Prostate gland (tissue), 2 donors: ENCODE data around the gene SMC4. TPM values are rescaled to one million over a fixed set of nuclear protein-coding genes. Genes with fewer than 3 reads are reported as not detected.

Source experiments
- DNase-seq: peaks from one replicate; pipeline ENCODE4 v3.0.0-alpha.2; 2019; ENCODE audit warnings: low spot score
- H3K27ac ChIP-seq, 2 donors: fragments of 200-600 bp; sonication (generic); 2 replicates each; pipeline ENCODE4 v1.5.1; 2017 to 2019
- H3K27me3 ChIP-seq: fragments of 200-600 bp; sonication (generic); replicated peaks from 2 replicates; pipeline ENCODE4 v1.5.1; 2019; ENCODE audit not compliant: insufficient read depth
- H3K36me3 ChIP-seq, 2 donors: fragments of 200-600 bp; sonication (generic); 1 replicate in 1 of 2; 2 replicates in 1 of 2; pipeline versions ENCODE4 v1.5.1 to v1.8.1; 2017 to 2019
- H3K4me1 ChIP-seq: fragments of 200-600 bp; sonication (generic); replicated peaks from 2 replicates; pipeline ENCODE4 v1.5.1; 2019
- H3K4me3 ChIP-seq, 2 donors: fragments of 200-600 bp; sonication (generic); 2 replicates each; pipeline ENCODE4 v1.5.1; 2017 to 2019
- H3K9me3 ChIP-seq: fragments of 200-600 bp; sonication (generic); 2 replicates; pipeline ENCODE4 v1.5.1; 2017
- CTCF ChIP-seq, 4 experiments: fragments of 200-600 bp in 2 of 4; fragments of 450-650 bp in 2 of 4; sonication (generic) in 2 of 4; IDR thresholded peaks; 1 replicate in 3 of 4; 2 replicates in 1 of 4; pipeline ENCODE4 v1.5.1; 2016 to 2019; ENCODE audit warnings: antibody characterized with exemption in 4 of 4, mild to moderate bottlenecking in 2 of 4, moderate library complexity in 2 of 4
- POLR2A ChIP-seq: fragments of 450-650 bp; IDR thresholded peaks from one replicate; pipeline ENCODE4 v1.6.1; 2016; ENCODE audit warnings: antibody characterized with exemption, mild to moderate bottlenecking
- POLR2AphosphoS5 ChIP-seq: sonication (generic); formaldehyde crosslinking; IDR thresholded peaks from one replicate; pipeline ENCODE4 v1.6.1; 2017; ENCODE audit warnings: antibody characterized with exemption
- WGBS: methylation state at CpG from one replicate; pipeline ENCODE4 v1.1.5; 2018; 5-methylcytosine and 5-hydroxymethylcytosine counted together
- intact Hi-C: fragments of 100-400 bp; cut with DNase I; formaldehyde crosslinking; loops from one replicate; pipeline ENCODE4 v1.14.2; 2022
- total RNA-seq, 2 donors: library from RNA; depleted of rRNA; stranded (reverse); fragments of >200 nt; gene quantifications; one replicate each; pipeline ENCODE4 v1.1.0, GENCODE V29; 2016

Gene SMC4
- total RNA-seq, 2 donors from 2014 or later, result 13.8 to 40.4 TPM

- Histone ChIP-seq H3K27me3 (no peaks in the 10 kb centered on the region), H3K9me3 (no peaks in the 10 kb centered on the region), H3K27ac (no peak overlapping the region), H3K36me3 (no peaks in the 10 kb centered on the region), H3K4me3 (no peak overlapping the region), H3K4me1 (no peaks in the 10 kb centered on the region)
- no peak for DNase-seq
- no peak for TF ChIP-seq POLR2A
- no peak for TF ChIP-seq CTCF (IDR thresholded peaks at IDR 0.05)
- TF ChIP-seq POLR2AphosphoS5, result no peak
- 91% methylated on average over 5 of the region's 5 CpGs for WGBS
- intact Hi-C loops, result no loop called here
These were observed 37.6 kb downstream of the SMC4 start for GRCh38 chr3:160437083-160437455.

GRCh38 chr3:160440687-160441086 is 41.2 kb downstream of the SMC4 start:
- intact Hi-C loops, result no loop called here

GRCh38 chr3:160444411-160444810 is 45.0 kb downstream of the SMC4 start:
- no peaks in the 10 kb centered on the region for H3K9me3 ChIP-seq
- WGBS, result 92% methylated on average over 1 of the region's 1 CpG
- no peaks in the 10 kb centered on the region for H3K4me1 ChIP-seq
- intact Hi-C loops, result no loop called here
- H3K27me3 ChIP-seq, result no peaks in the 10 kb centered on the region
- no peak for DNase-seq
- TF ChIP-seq POLR2AphosphoS5 (no peak), CTCF (IDR thresholded peaks at IDR 0.05) (no peak), POLR2A (no peak)
- H3K4me3 ChIP-seq, result no peak overlapping the region
- no peaks in the 10 kb centered on the region for H3K36me3 ChIP-seq
- no peak overlapping the region for H3K27ac ChIP-seq

More at GRCh38 chr3:160440687-160441086, 41.2 kb downstream of the SMC4 start:
- WGBS, result 88% methylated on average over 7 of the region's 7 CpGs
- Histone ChIP-seq H3K4me3 (no peak overlapping the region), H3K36me3 (no peaks in the 10 kb centered on the region), H3K27ac (no peak overlapping the region), H3K9me3 (no peaks in the 10 kb centered on the region), H3K27me3 (no peaks in the 10 kb centered on the region), H3K4me1 (no peaks in the 10 kb centered on the region)
- TF ChIP-seq POLR2A (no peak), POLR2AphosphoS5 (no peak), CTCF (IDR thresholded peaks at IDR 0.05) (no peak)
- DNase-seq, result no peak

- TF ChIP-seq POLR2AphosphoS5 (no peak), POLR2A (no peak), CTCF (IDR thresholded peaks at IDR 0.05) (no peak)
- intact Hi-C loops, result no loop called here
- Histone ChIP-seq H3K9me3 (no peaks in the 10 kb centered on the region), H3K4me3 (no peak overlapping the region), H3K27me3 (no peaks in the 10 kb centered on the region), H3K36me3 (no peaks in the 10 kb centered on the region), H3K4me1 (no peaks in the 10 kb centered on the region), H3K27ac (no peak overlapping the region)
- DNase-seq, result no peak
- WGBS, result 100% methylated on average over 1 of the region's 1 CpG
These were observed 46.4 kb downstream of the SMC4 start for GRCh38 chr3:160445854-160446253.

GRCh38 chr3:160446522-160447056 is 47.1 kb downstream of the SMC4 start:
- no peak overlapping the region for H3K4me3 ChIP-seq
- no peaks in the 10 kb centered on the region for H3K4me1 ChIP-seq
- no peak for DNase-seq
- no peaks in the 10 kb centered on the region for H3K27me3 ChIP-seq
- H3K9me3 ChIP-seq, result no peaks in the 10 kb centered on the region
- no peaks in the 10 kb centered on the region for H3K36me3 ChIP-seq
- no peak for TF ChIP-seq POLR2AphosphoS5
- no peak for TF ChIP-seq POLR2A
- no peak for TF ChIP-seq CTCF (IDR thresholded peaks at IDR 0.05)
- no peak overlapping the region for H3K27ac ChIP-seq
- WGBS, result 93% methylated on average over 13 of the region's 13 CpGs
- intact Hi-C loops, result no loop called here
